MM.1S (cell line): Measurements from ENCODE around the gene PTTG1IP.

ENCODE experiments used
- EZH2 ChIP-seq: fragments of 300-600 bp; sonication (generic); optimal IDR thresholded peaks from 2 replicates; pipeline ENCODE3; 2017; ENCODE audit warnings: low read depth, mild to moderate bottlenecking, antibody characterized with exemption, low read length, mixed read lengths
- EZH2phosphoT487 ChIP-seq: fragments of 300-600 bp; sonication (generic); IDR thresholded peaks from 2 replicates; pipeline ENCODE4 v1.6.1; 2018; ENCODE audit warnings: antibody characterized with exemption, low read length
- TF ChIP-seq, protein P1 (sequence below): fragments of 300-600 bp; sonication (generic); IDR thresholded peaks from 2 replicates; pipeline ENCODE4 v1.5.1; 2016; ENCODE audit warnings: antibody characterized with exemption, low read length, mixed read lengths

DNA sequence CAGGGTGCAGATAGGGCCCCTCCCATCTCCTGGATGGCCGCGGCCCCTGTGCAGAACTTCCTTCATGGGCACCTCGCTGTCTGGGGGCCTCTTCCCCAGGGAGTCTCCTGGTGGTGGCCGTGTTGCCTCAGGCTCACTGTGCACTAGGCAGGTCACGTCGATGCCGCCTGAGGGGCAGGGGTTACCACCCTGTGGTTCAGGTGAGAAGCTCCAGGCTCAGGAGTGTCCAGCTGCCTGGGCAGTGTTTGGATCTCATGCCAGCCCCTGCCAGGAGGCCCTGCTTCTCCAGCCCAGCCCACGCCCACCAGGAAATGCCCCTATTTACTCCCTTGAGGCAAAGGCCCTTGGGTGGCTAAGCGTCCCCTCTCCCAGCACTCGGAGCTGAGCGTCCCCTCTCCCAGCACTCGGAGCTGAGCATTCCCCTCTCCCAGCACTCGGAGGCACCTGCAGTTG is 45.1 kb upstream of the PTTG1IP start:
- TF ChIP-seq, protein P1, sequence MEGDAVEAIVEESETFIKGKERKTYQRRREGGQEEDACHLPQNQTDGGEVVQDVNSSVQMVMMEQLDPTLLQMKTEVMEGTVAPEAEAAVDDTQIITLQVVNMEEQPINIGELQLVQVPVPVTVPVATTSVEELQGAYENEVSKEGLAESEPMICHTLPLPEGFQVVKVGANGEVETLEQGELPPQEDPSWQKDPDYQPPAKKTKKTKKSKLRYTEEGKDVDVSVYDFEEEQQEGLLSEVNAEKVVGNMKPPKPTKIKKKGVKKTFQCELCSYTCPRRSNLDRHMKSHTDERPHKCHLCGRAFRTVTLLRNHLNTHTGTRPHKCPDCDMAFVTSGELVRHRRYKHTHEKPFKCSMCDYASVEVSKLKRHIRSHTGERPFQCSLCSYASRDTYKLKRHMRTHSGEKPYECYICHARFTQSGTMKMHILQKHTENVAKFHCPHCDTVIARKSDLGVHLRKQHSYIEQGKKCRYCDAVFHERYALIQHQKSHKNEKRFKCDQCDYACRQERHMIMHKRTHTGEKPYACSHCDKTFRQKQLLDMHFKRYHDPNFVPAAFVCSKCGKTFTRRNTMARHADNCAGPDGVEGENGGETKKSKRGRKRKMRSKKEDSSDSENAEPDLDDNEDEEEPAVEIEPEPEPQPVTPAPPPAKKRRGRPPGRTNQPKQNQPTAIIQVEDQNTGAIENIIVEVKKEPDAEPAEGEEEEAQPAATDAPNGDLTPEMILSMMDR = no peak
- no peak for TF ChIP-seq EZH2
- no peak for TF ChIP-seq EZH2phosphoT487
